ENCODE data around the gene PPIP5K1.
A peak's percentile ranks its signal among the peaks of the same experiment; 100 is the strongest.

The PPIP5K1 gene

DNA sequence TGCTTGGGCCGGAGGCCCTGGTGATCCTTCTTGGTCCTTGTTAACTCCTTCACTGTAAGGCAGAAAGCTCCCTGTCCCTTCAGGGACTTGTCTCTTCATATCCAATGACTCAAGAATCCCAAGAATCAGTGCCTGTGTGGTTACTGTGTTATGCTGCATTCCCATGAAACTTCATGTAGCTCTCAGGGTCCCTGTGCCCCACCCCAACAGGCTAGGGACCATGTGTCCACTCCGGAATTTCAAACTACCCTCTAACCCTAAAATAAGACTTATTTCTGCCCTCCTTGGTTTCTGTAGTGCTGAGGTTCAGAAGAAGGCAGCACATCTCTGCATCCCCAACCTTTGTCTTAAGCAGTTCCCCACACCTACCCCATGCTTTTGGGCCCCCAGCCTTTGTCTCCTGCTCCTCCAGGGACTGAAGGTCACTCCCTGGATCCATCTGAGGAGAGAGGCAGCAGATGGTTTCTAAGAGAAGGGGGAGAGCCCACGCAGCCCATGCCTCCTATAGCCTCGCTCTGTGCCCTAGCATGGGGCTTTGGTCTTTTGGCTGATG is 73.1 kb downstream of the PPIP5K1 start:
- no peak for DNase-seq

DNA sequence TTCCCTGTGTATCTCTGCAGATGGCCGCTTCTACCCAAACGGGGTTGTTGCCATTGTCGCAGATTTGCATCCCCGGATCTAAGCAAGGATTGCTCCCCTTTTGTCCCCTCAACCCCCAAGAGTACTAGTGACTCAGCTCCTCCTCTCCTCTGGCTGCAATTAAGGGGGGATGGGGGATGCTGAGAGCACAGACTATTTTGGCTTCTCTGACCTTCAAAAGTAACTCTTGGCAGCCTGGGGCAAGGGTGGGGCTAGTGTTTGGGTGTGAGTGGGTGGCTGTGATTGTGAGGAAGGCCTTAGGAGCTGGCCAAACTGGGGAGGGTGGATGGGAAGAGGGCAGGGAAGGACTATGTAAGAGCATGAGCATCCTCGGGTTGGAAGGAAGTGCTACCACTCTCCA is 73.8 kb downstream of the PPIP5K1 start:
- no peak for DNase-seq

DNA sequence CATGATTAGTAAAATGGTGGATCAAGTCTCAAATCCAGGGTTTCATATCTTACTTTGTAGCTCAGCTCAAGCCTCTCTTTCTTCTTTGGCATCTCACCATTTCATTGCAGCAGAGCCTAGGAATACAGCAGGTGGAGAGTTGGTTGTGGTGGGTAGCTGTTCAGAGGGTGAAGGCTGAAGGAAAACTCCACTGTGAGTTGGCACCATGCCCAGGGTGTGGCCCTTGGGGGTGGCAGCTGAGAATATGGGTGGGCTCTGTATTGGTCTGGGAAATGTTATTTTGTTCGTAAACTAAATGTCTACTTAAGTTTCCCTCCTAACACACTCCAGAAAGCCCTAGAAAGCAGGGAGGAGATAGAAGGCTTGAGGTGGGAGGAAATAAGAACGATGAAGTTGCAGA is 74.3 kb downstream of the PPIP5K1 start:
- DNase-seq = no peak

GRCh38 chr15:43514241-43515057 is 75.6 kb downstream of the PPIP5K1 start:
- DNase-seq = no peak

- DNase-seq = no peak
Measured at GRCh38 chr15:43513550-43513949, 76.5 kb downstream of the PPIP5K1 start.

- peak; percentile 19 for DNase-seq
Measured at GRCh38 chr15:43511012-43511885, 78.8 kb downstream of the PPIP5K1 start.

- peak; percentile 85 for DNase-seq
Measured at GRCh38 chr15:43510200-43511011, 79.6 kb downstream of the PPIP5K1 start.

DNA sequence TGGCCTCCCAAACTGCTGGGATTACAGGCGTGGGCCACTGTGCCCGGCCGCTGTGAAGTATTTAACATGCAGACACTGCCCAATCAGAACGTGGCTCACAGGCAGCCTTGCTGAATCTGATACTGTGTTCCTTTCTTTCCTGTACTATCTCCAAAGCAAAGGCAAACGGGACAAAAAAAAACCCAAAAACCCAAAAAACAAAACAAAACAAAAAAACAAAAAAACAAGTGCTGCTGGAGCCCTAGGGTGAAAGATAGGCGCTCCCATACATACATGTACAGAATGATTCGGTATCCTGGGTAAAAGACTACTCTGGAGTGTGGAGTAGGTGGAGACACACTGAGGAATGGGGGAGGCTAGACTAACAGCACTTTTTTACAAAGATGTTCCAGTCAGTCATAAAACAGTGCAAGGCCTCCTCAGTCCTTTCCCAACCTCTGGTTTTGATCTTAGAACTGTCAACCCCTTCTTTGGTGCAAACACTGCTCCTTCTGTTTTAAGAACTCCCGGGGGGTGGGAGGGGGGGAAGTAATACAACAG is 80.3 kb downstream of the PPIP5K1 start:
- peak; percentile 31 for DNase-seq

GRCh38 chr15:43508991-43509659 is 80.9 kb downstream of the PPIP5K1 start:
- no peak for DNase-seq

DNA sequence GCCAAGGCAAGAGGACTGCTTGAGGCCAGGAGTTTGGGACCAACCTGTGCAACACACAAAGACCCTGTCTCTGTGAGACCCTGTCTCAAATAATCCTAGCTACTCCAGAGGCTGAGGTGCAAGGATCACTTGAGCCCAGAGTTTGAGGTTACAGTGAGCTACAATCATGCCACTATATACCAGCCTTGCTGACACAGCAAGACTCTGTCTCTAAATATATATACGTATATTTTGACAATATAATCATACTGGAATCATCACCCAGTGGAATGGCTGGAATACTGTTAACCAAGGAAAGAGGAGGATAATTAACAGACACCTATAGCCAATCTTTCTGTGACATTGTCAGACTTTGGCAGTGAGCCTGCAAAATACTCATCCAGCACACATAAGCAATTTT is 81.6 kb downstream of the PPIP5K1 start:
- no peak for DNase-seq

DNA sequence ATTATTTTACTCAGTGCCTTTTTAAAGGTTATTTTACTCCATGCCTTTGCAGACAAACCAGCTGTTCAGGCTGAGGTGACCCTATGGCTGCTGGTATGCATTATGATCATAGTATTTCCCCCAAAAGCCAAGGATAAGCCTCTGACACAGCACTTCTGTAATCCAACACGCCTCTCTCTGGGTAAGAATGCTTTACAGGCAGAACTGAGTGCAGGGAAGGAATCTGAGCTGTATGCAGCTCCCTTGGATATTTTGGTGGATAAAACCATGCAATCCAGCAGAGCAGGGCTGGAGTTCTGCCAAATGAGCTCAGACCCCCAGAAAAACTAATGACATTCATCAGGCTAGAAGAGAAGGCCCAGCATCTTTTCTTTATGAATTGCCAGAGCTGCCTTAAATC is 84.3 kb downstream of the PPIP5K1 start:
- DNase-seq = no peak

DNA sequence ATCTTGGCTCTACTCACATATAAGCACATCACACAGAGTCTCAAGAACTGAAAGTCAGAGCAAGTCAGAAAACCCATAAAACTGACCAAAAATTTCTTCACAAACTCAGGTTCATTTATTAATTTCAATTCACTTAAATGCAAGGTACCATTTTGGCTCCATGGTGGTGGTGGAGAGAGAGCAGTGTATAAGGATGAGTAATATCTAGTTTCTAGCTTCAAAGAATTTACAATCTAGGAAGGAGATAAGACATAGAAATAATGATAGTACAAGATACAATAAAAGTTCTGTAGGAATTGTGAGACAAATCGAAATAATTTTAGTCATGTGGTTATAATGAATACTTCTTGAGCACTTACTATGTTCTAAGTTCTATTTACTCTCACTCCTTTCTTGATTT is 90.4 kb downstream of the PPIP5K1 start:
- no peak for DNase-seq

DNA sequence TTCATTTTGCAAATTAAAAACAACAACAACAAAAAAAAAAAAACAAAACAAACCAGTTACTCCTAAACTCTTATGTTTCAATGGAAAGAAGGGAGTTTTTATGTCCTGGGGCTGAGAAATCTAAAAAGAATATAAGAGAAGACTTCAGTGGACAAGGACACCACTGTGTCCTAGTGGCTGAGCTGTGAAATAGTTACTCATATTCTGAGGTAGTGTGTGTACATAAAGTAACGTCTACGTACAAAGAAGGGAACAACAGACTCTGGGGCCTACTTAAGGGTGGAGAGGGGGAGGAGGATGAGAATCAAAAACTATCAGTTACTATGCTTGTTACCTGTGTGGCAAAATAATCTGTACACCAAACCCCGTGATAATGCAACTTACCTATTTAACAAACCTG is 91.0 kb downstream of the PPIP5K1 start:
- DNase-seq = no peak

DNA sequence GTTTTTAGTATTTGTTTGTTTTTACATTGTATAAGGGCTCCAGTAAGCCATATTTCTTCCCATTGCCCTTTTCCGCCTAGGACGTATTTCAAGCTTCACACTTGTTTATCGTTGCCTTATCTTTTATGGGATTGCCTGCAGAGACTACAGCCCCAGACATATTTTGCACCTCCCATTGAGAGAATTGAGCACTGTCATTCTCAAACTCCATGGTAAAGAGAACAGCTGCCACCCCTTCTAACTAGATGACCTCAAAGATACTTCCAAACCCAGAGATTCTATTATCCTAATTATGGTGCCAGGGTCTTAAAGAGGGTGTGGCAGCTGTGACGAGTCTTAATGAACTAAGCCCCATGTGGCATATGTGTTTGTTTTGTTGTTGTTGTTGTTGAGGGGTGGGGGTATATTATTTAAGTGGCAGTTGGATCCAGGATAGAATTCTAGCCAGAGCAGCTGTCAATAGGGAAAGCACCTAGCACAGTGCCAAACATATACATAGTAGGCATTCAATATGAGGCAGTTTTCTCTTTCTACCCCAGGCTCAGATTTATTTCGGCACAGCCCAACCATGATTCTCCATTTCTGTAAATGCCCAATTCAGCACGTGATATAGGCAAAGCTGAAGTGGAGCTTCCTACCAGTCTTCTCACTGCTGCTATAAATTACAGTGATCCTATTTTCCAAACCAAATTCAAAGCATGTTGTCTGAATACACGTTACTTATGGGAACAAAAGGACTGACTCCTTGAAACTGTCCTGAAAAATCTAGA is 96.1 kb downstream of the PPIP5K1 start:
- DNase-seq = no peak

- peak; percentile 82 for DNase-seq
Measured at GRCh38 chr15:43492673-43493601, 97.1 kb downstream of the PPIP5K1 start, which contains the start of gene TP53BP1. TP53BP1 (minus strand) TSS chr15:43493156; CDS start chr15:43493043, 113 bp downstream.

DNA sequence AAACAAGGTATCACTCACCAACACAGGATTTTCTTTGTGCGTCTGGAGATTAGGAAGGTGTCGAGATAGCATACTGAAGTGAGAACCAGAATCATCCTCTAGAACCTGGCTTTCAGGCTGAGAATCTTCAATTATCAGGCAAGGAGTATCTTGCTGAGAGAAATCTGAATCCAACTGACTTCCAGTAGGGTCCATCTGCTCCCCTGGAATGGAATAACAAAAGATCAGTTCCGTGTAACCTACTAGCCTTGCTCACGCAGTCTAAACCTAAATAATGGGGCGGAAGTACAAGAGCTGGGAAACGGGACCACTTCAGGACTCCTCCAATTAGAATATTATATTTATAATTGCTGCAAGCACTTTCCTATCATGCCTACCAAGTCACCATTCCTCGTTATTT is 97.7 kb downstream of the PPIP5K1 start:
- DNase-seq = peak; percentile 2

- no peak for DNase-seq
Measured at GRCh38 chr15:43489191-43489590, 100.8 kb downstream of the PPIP5K1 start.

DNA sequence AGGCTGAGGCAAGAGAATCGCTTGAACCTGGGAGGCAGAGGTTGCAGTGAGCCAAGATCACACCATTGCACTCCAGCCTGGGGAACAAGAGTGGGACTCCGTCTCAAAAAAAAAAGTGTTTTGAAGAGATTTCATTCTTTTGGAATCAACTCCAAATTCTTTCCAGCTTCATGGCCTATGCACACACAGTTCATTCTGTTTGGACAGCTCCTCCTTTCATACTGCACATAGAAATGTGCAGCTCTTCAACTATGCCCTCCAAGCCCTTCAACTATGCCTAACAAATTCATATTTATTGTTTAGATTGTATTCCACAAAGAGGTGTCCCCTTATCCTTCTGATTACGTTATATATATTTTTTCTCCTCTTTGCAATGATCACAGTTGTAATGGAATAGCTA is 101.2 kb downstream of the PPIP5K1 start:
- DNase-seq = no peak

DNA sequence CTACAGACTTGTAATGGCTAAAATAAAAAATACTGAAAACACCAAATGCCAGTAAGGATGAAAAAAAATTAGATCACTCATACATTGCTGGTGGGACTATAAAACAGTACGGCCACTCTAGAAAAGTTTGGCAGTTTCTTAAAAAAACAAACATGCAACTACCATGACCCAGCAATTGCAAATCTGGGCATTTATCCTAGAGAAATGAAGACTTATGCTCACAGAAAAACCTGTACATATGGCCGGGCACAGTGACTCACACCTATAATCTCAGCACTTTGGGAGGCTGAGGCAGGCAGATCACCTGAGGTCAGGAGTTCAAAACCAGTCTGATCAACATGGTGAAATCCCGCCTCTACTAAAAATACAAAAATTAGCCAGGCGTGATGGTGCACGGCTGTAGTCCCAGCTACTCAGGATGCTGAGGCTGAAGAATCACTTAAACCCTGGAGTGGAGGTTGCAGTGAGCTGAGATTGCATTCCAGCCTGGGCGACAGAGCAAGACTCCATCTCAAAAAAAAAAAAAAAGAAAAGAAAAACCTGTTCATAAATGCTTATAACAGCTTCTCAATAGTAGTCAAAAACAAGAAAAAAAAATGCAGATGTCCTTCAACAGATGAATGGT is 102.6 kb downstream of the PPIP5K1 start:
- no peak for DNase-seq
